Ishikawa (cell line): ENCODE measurements around the gene PPP1R9A.

Experiments used
- CEBPB ChIP-seq: IDR thresholded peaks from 2 replicates; pipeline ENCODE4 v1.6.1; 2012
- CREB1 ChIP-seq: IDR thresholded peaks from 2 replicates; pipeline ENCODE4 v1.6.1; 2012; ENCODE audit warnings: low read depth
- EGR1 ChIP-seq: IDR thresholded peaks from 2 replicates; pipeline ENCODE4 v1.6.1; 2012
- EP300 ChIP-seq: IDR thresholded peaks from 2 replicates; pipeline ENCODE4 v1.6.1; 2012; ENCODE audit warnings: borderline replicate concordance
- FOXM1 ChIP-seq: IDR thresholded peaks from 2 replicates; pipeline ENCODE4 v1.6.1; 2012; ENCODE audit warnings: low read depth, borderline replicate concordance
- MAX ChIP-seq: IDR thresholded peaks from 2 replicates; pipeline ENCODE4 v1.6.1; 2012
- NFIC ChIP-seq: IDR thresholded peaks from 2 replicates; pipeline ENCODE4 v1.6.1; 2012
- RAD21 ChIP-seq: IDR thresholded peaks from 2 replicates; pipeline ENCODE4 v1.6.1; 2012; ENCODE audit warnings: low read depth
- REST ChIP-seq: IDR thresholded peaks from 2 replicates; pipeline ENCODE4 v1.6.1; 2012; ENCODE audit warnings: low read depth, mild to moderate bottlenecking
- TAF1 ChIP-seq: IDR thresholded peaks from 2 replicates; pipeline ENCODE4 v1.6.1; 2012; ENCODE audit warnings: low read depth, mild to moderate bottlenecking
- TCF12 ChIP-seq: IDR thresholded peaks from 2 replicates; pipeline ENCODE4 v1.6.1; 2012; ENCODE audit warnings: low read depth
- TEAD4 ChIP-seq: IDR thresholded peaks from 2 replicates; pipeline ENCODE4 v1.6.1; 2012
- USF1 ChIP-seq: IDR thresholded peaks from 2 replicates; pipeline ENCODE4 v1.6.1; 2012
- YY1 ChIP-seq: IDR thresholded peaks from 2 replicates; pipeline ENCODE4 v1.6.1; 2012; ENCODE audit warnings: low read depth
- ZBTB7A ChIP-seq: IDR thresholded peaks from 2 replicates; pipeline ENCODE4 v1.6.1; 2012; ENCODE audit warnings: low read depth

PPP1R9A gene

GRCh38 chr7:95011995-95012394 lies 104.6 kb downstream of the PPP1R9A start:
- TF ChIP-seq TAF1 (no peak), FOXM1 (no peak), EGR1 (no peak), USF1 (no peak)

- no peak for TF ChIP-seq CREB1
- no peak for TF ChIP-seq EP300
- no peak for TF ChIP-seq TAF1
- TF ChIP-seq FOXM1 = no peak
- TF ChIP-seq EGR1 = no peak
- no peak for TF ChIP-seq ZBTB7A
- no peak for TF ChIP-seq YY1
- no peak for TF ChIP-seq MAX
- no peak for TF ChIP-seq NFIC
- TF ChIP-seq REST = no peak
- no peak for TF ChIP-seq CEBPB
- TF ChIP-seq TCF12 = no peak
- TF ChIP-seq TEAD4 = no peak
- no peak for TF ChIP-seq USF1
- no peak for TF ChIP-seq RAD21
Observed at GRCh38 chr7:95018021-95018420, 110.6 kb downstream of the PPP1R9A start.

- TF ChIP-seq CREB1 (no peak), TAF1 (no peak)
Observed at GRCh38 chr7:95026018-95026417, 118.6 kb downstream of the PPP1R9A start.

- TF ChIP-seq NFIC (no peak), TCF12 (no peak), MAX (no peak), ZBTB7A (no peak), USF1 (no peak), EP300 (no peak), TEAD4 (no peak), EGR1 (no peak), YY1 (no peak), RAD21 (no peak), FOXM1 (no peak), REST (no peak), CEBPB (no peak), TAF1 (no peak), CREB1 (no peak)
Observed at GRCh38 chr7:95026421-95027072, 119.2 kb downstream of the PPP1R9A start.

- TF ChIP-seq TCF12 (no peak), CEBPB (no peak), USF1 (no peak), CREB1 (no peak), FOXM1 (no peak), REST (no peak), RAD21 (no peak), EGR1 (no peak), YY1 (no peak), NFIC (no peak), TAF1 (no peak), ZBTB7A (no peak), EP300 (no peak)
Observed at GRCh38 chr7:95027234-95027872, 120.0 kb downstream of the PPP1R9A start.
